Right atrium auricular region (tissue), 2 donors: ENCODE measurements around the gene VTCN1. TPM values are rescaled to one million over a fixed set of nuclear protein-coding genes. Genes with fewer than 3 reads are reported as not detected.

Experiments used
- DNase-seq: peaks from one replicate; pipeline ENCODE4 v3.0.0-alpha.2; 2019; ENCODE audit warnings: low spot score
- H3K27ac ChIP-seq, 2 donors: fragments of 200-600 bp; sonication (generic); 1 replicate in 1 of 2; 2 replicates in 1 of 2; pipeline ENCODE4 v1.5.1; 2016 to 2019
- H3K27me3 ChIP-seq, 2 donors: fragments of 200-600 bp; sonication (generic); one replicate each; pipeline versions ENCODE4 v1.5.1 to v1.6.0; 2017 to 2019
- H3K36me3 ChIP-seq: fragments of 200-600 bp; sonication (generic); one replicate; pipeline ENCODE4 v1.5.1; 2016
- H3K4me1 ChIP-seq, 2 donors: fragments of 200-600 bp; sonication (generic); one replicate each; pipeline versions ENCODE4 v1.5.1 to v1.6.0; 2017 to 2019
- H3K4me3 ChIP-seq, 2 donors: fragments of 200-600 bp; sonication (generic); 1 replicate in 1 of 2; 2 replicates in 1 of 2; pipeline ENCODE4 v1.5.1; 2017 to 2019; ENCODE audit warnings: mild to moderate bottlenecking in 1 of 2, moderate library complexity in 1 of 2
- H3K9me3 ChIP-seq, 2 donors: fragments of 200-600 bp; sonication (generic); one replicate each; pipeline ENCODE4 v1.5.1; 2019
- total RNA-seq, 2 donors: library from RNA; depleted of rRNA; stranded (reverse); fragments of >200 nt; gene quantifications; one replicate each; pipeline ENCODE4 v1.1.0, GENCODE V29; 2016
- TF ChIP-seq, protein P1 (sequence below), 2 donors: fragments of 200-600 bp; sonication (generic); IDR thresholded peaks; one replicate each; pipeline ENCODE4 v1.5.1; 2019; ENCODE audit warnings: antibody characterized with exemption in 2 of 2

Gene VTCN1
- total RNA-seq, 2 donors from 2014 or later, result not detected

DNA sequence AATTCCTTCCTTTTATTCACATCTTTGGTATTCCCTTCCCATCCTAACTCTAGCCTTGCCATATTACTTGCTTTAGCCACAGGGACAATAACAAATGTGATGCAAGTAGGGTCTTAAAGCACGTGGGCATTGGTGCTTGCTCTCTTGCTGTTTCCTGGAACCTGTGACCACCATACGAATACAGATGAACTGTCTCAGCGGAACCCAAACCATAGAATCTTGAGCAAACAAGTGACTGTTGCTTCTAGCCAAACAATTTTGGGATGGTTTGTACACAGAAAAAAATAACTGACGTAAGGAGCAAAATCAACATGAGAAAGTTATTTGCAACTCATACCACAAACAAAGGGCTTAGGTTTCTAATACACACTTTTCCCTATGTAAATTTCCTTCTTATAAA, 15.2 kb upstream of the VTCN1 start:
- H3K36me3 ChIP-seq, result no peaks in the 10 kb centered on the region
- no peak overlapping the region for H3K27ac ChIP-seq
- H3K9me3 ChIP-seq, result no peaks in the 10 kb centered on the region
- H3K27me3 ChIP-seq, result no peaks in the 10 kb centered on the region
- TF ChIP-seq, protein P1, sequence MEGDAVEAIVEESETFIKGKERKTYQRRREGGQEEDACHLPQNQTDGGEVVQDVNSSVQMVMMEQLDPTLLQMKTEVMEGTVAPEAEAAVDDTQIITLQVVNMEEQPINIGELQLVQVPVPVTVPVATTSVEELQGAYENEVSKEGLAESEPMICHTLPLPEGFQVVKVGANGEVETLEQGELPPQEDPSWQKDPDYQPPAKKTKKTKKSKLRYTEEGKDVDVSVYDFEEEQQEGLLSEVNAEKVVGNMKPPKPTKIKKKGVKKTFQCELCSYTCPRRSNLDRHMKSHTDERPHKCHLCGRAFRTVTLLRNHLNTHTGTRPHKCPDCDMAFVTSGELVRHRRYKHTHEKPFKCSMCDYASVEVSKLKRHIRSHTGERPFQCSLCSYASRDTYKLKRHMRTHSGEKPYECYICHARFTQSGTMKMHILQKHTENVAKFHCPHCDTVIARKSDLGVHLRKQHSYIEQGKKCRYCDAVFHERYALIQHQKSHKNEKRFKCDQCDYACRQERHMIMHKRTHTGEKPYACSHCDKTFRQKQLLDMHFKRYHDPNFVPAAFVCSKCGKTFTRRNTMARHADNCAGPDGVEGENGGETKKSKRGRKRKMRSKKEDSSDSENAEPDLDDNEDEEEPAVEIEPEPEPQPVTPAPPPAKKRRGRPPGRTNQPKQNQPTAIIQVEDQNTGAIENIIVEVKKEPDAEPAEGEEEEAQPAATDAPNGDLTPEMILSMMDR (IDR thresholded peaks at IDR 0.05), result no peak
- DNase-seq, result no peak
- no peak overlapping the region for H3K4me3 ChIP-seq
- H3K4me1 ChIP-seq, result no peaks in the 10 kb centered on the region

DNA sequence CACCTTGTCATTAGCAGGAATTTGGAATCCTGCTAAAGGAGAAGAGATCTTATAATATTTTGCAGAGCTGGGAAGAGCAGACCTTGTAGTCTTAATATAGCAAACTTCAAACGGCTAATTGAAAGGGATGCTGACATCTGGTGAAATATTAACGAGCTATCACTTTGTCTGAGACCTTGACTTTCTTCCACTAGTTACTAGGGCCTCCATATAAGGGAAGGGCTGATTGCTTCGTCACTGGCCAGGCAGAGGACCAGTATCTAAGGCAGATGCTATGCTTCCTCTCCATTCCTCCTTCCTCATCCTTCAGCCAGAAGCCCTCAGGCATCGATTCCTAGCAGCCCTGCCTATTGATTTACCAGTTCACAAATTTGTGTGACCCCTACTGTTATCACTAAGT, 6.0 kb upstream of the VTCN1 start:
- TF ChIP-seq, protein P1 (IDR thresholded peaks at IDR 0.05), result no peak
- no peak overlapping the region for H3K27ac ChIP-seq
- DNase-seq, result no peak
- H3K4me3 ChIP-seq, result no peak overlapping the region
- H3K9me3 ChIP-seq, result no peaks in the 10 kb centered on the region
- no peaks in the 10 kb centered on the region for H3K4me1 ChIP-seq
- no peaks in the 10 kb centered on the region for H3K36me3 ChIP-seq
- no peaks in the 10 kb centered on the region for H3K27me3 ChIP-seq

DNA sequence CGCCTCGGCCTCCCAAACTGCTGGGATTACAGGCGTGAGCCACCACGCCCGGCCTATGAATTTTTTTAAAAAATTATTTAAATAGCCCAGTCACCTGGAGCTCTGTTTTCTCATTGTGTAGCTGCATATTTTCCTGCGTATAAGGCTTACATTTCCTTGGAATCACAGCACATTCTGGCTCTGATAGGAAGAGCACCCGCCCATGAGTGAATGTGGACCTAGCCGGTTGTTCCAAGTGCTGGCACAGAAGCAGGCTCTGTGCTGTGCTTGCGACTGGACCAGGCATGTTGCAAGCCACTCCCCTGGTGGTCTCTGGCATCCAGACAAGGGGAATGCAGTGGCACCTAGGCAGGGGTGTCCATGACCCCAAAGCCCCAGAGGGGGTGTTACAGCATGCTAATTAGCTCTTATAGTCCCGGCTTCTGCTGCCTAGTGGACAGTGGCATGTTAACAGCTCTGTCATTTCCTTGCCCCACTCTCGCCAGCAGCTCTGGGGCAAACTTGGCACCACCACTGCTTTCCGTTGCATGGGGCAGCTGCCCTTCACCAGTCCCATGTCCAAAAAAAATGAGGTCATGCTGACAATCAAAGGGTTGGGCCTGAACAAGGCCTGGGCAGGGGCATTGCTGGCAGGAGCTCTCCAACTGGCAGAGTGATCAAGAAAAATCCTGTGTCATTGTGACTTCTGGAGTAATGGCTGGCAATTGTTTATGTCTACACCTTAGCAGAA, 5.2 kb upstream of the VTCN1 start:
- no peak overlapping the region for H3K4me3 ChIP-seq
- no peaks in the 10 kb centered on the region for H3K9me3 ChIP-seq
- no peaks in the 10 kb centered on the region for H3K27me3 ChIP-seq
- no peaks in the 10 kb centered on the region for H3K4me1 ChIP-seq
- no peak for DNase-seq
- TF ChIP-seq, protein P1 (IDR thresholded peaks at IDR 0.05), result no peak
- no peak overlapping the region for H3K27ac ChIP-seq
- H3K36me3 ChIP-seq, result no peaks in the 10 kb centered on the region

DNA sequence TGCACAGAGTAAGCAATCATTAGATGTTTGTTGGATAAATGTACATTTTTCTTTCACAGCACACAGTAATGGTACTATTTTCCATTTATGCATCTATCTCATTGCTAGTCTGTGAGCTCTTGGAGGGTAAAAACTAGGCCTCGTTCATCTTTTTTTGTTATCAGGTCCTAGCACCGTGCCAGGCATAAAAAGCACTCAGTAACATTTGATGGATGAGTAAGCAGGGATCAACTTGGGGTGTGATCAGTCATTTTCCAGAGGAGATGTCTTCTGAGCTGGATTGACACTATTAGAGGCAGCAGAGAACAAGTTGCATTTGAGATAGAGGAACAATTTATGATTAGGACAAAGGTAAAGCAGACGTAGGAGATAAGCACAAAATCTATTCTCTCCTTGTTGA, 4.3 kb upstream of the VTCN1 start:
- H3K27me3 ChIP-seq, result no peaks in the 10 kb centered on the region
- H3K27ac ChIP-seq, result no peak overlapping the region
- TF ChIP-seq, protein P1 (IDR thresholded peaks at IDR 0.05), result no peak
- no peak for DNase-seq
- H3K9me3 ChIP-seq, result no peaks in the 10 kb centered on the region
- H3K4me1 ChIP-seq, result no peaks in the 10 kb centered on the region
- H3K4me3 ChIP-seq, result no peak overlapping the region
- no peaks in the 10 kb centered on the region for H3K36me3 ChIP-seq

DNA sequence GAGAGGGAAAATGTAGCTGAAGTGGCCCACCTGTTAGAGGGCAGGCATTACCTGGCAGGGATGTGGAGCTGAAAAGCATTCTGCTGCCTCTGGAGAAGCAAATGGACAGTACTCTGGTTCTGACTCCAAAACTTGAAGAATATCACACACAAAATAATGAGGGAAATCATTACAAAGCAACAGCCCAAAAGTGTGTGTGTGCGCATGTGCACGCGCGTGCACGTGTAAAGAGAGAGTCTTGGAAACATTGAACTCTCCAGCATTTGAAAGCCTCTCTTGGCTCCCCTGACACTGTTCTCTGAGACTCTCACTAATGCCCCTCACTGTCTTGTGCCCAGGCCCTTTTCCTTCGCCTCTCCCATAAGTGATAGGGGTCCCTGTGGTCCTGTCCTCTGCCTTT, 2.3 kb upstream of the VTCN1 start:
- DNase-seq, result no peak
- H3K36me3 ChIP-seq, result no peaks in the 10 kb centered on the region
- TF ChIP-seq, protein P1 (IDR thresholded peaks at IDR 0.05), result no peak
- H3K27ac ChIP-seq, result no peak overlapping the region
- no peaks in the 10 kb centered on the region for H3K9me3 ChIP-seq
- H3K27me3 ChIP-seq, result no peaks in the 10 kb centered on the region
- H3K4me3 ChIP-seq, result no peak overlapping the region
- no peaks in the 10 kb centered on the region for H3K4me1 ChIP-seq

DNA sequence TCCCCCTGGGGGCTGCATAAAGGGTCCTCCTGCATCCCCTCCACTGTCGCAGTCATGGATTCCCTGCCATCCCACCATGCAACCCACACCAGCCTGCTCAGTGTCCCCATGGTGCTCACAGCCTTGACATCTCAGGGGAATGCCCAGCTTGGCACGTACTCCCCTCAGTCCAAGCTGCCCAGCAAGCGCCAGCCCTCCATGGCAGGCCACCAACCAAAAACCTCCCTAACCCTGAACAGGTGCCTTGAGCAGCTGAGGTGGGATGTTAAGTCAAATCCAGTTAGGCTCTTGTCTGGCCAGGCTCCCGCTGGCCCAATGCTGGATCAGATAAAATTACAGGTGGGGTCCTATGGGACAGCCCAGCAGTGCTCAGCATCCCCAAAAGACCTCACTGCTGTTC, 341 bp downstream of the VTCN1 start:
- TF ChIP-seq, protein P1 (IDR thresholded peaks at IDR 0.05), result no peak
- Histone ChIP-seq H3K27ac (no peak overlapping the region), H3K9me3 (no peaks in the 10 kb centered on the region), H3K27me3 (no peaks in the 10 kb centered on the region), H3K4me1 (no peaks in the 10 kb centered on the region), H3K36me3 (no peaks in the 10 kb centered on the region), H3K4me3 (no peak overlapping the region)
- no peak for DNase-seq
